Esophagus squamous epithelium (tissue), 5 donors: ENCODE data around the gene HIPK2. TPM values are rescaled to one million over a fixed set of nuclear protein-coding genes. Genes with fewer than 3 reads are reported as not detected.

Experiments
- DNase-seq: peaks from one replicate; lab custom pipeline; 2025; lab: John Stamatoyannopoulos, UW
- H3K27ac ChIP-seq, 4 donors: fragments of 200-600 bp; sonication (generic); one replicate each; pipeline ENCODE4 v1.5.1; 2016 to 2019; ENCODE audit warnings: mild to moderate bottlenecking in 1 of 4
- H3K27me3 ChIP-seq, 4 donors: fragments of 200-600 bp; sonication (generic); 1 replicate in 3 of 4; 2 replicates in 1 of 4; pipeline versions ENCODE4 v1.5.1 to v1.6.0; 2017 to 2021; ENCODE audit warnings: antibody characterized with exemption in 1 of 4
- H3K36me3 ChIP-seq, 3 donors: fragments of 200-600 bp; sonication (generic); one replicate each; pipeline ENCODE4 v1.5.1; 2016 to 2019
- H3K4me1 ChIP-seq, 3 donors: fragments of 200-600 bp; sonication (generic); one replicate each; pipeline ENCODE4 v1.5.1; 2017 to 2019
- H3K4me3 ChIP-seq, 4 donors: fragments of 200-600 bp; sonication (generic); 1 replicate in 3 of 4; 2 replicates in 1 of 4; pipeline ENCODE4 v1.5.1; 2016 to 2019; ENCODE audit warnings: mild to moderate bottlenecking in 2 of 4, moderate library complexity in 1 of 4
- H3K9me3 ChIP-seq, 3 donors: fragments of 200-600 bp; sonication (generic); one replicate each; pipeline ENCODE4 v1.5.1; 2016 to 2019
- CTCF ChIP-seq, 6 experiments: fragments of 450-650 bp in 4 of 6; fragments of 200-600 bp in 2 of 6; sonication (generic) in 2 of 6; IDR thresholded peaks; one replicate each; pipeline ENCODE4 v1.5.1; 2016 to 2019; ENCODE audit warnings: antibody characterized with exemption in 6 of 6, mild to moderate bottlenecking in 4 of 6, moderate library complexity in 4 of 6
- POLR2A ChIP-seq, 4 donors: fragments of 450-650 bp; IDR thresholded peaks; one replicate each; pipeline ENCODE4 v1.6.1; 2017; ENCODE audit warnings: antibody characterized with exemption in 4 of 4, mild to moderate bottlenecking in 4 of 4, moderate library complexity in 3 of 4
- WGBS, 2 donors: methylation state at CpG; one replicate each; pipeline ENCODE4 v1.1.5; 2018; 5-methylcytosine and 5-hydroxymethylcytosine counted together
- intact Hi-C: fragments of 100-400 bp; cut with DNase I; formaldehyde crosslinking; loops from one replicate; pipeline ENCODE4 v1.15.0; 2022
- total RNA-seq, 4 donors: library from RNA; depleted of rRNA; stranded (reverse); fragments of >200 nt; gene quantifications; one replicate each; pipeline ENCODE4 v1.1.0, GENCODE V29; 2016
- donor health status: DM: yes; HTN: yes; CAD: no.

Gene HIPK2
- total RNA-seq, 4 donors from 2014 or later = 17.8 to 37.9 (median 29.3) TPM

DNA sequence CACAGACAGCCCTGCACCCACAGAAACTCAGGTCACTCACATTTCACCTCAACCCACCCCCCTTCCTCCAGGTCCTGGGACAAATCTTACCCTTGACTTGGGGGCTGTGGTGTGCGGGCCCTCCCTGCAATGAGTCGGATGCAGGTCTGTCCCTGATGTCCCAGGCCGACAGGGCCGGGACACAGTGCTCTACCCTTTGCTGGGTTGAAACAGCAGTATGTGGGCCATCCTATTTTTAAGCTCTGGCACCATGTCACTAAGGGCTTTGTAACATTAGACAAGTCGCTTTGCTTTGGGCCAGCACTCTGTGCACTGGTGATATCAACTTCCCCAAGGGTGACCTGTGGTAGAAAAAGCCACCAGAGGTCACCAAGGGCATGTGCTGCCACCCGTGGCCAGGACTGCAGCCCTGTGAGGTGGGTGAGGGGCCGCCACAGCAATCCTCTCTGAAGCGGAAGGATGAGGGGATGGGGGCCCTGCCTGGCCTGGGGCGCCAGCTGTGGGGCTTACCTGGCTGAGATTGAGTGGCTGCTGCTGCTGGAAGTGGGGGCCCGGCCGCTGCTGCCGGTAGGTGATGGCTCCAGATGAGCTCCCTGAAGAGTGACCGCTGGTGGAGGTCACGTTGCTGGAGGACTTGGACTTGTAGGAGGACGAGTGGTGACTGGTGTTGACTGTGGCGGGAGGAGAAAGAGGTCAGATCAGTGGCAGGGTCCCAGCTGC is 203.0 kb downstream of the HIPK2 start:
- no peak for TF ChIP-seq POLR2A (IDR thresholded peaks at IDR 0.05)
- TF ChIP-seq CTCF (IDR thresholded peaks at IDR 0.05) = no peak
- whole genome bisulfite sequencing, 2 donors = 92 to 95% methylated on average over 3 to 11 of the region's 16 CpGs

GRCh38 chr7:139573871-139574270 is 203.9 kb downstream of the HIPK2 start:
- 89 to 96% methylated on average over 6 to 9 of the region's 9 CpGs for WGBS, 2 donors
- no peaks in the 10 kb centered on the region for H3K27me3 ChIP-seq
- intact Hi-C loops = no loop called here
- peaks cover 17 to 100% (median 25%) of the 10 kb centered on the region in 3 donors for H3K36me3 ChIP-seq
- H3K9me3 ChIP-seq = no peaks in the 10 kb centered on the region
- H3K4me3 ChIP-seq = no peak overlapping the region
- H3K4me1 ChIP-seq = no peaks in the 10 kb centered on the region
- DNase-seq = no peak
- no peak for TF ChIP-seq POLR2A (IDR thresholded peaks at IDR 0.05)
- TF ChIP-seq CTCF (IDR thresholded peaks at IDR 0.05) = no peak
- no peak overlapping the region for H3K27ac ChIP-seq

More for the DNA sequence above, 203.0 kb downstream of the HIPK2 start:
- Histone ChIP-seq H3K9me3 (no peaks in the 10 kb centered on the region), H3K4me1 (no peaks in the 10 kb centered on the region), H3K4me3 (no peak overlapping the region), H3K27ac (no peak overlapping the region), H3K36me3 (peaks cover 17 to 100% (median 25%) of the 10 kb centered on the region in 3 donors), H3K27me3 (no peaks in the 10 kb centered on the region)
- DNase-seq = no peak
- intact Hi-C loops = no loop called here

DNA sequence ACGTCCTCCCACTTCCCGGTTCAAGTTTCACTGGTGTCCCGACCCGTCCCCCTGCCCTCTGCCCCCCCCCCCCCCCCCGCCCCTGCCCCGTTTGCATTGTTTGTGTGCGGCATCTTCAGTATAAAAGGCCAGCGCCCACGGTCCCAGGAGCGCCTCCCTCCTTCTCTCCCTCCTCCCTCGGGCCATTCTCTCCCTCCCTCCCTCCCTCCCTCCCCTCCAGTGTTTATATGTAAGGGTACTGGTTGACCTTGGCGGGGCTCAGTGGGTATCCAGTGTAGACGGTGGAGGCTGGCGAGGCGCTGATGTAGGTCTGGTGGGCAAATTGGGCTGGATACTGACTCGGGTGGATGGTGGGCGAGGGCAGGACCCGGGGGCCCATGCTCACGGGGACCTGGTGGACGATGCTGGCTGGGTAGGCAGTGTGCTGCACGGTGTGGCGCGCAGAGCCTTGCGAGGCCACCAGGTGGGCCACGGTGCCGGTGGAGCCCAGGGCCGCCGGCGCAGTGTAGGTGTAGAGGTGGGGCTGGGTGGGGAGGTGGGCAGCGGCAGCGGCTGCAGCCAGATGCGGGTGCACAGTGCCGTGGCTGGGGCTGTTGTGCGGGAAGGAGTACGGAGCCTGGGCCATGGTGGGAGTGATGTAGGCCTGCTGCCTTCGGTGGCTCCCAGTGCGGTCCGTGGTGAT is 205.0 kb downstream of the HIPK2 start:
- no peaks in the 10 kb centered on the region for H3K27me3 ChIP-seq
- no peak overlapping the region for H3K27ac ChIP-seq
- intact Hi-C loops = no loop called here
- H3K9me3 ChIP-seq = no peaks in the 10 kb centered on the region
- 93 to 94% methylated on average over 19 to 22 of the region's 38 CpGs for WGBS, 2 donors
- H3K36me3 ChIP-seq = peaks cover 17 to 100% (median 32%) of the 10 kb centered on the region in 3 donors
- TF ChIP-seq POLR2A (IDR thresholded peaks at IDR 0.05) = no peak
- TF ChIP-seq CTCF (IDR thresholded peaks at IDR 0.05) = no peak
- no peak for DNase-seq
- no peak overlapping the region for H3K4me3 ChIP-seq
- no peaks in the 10 kb centered on the region for H3K4me1 ChIP-seq

- Histone ChIP-seq H3K9me3 (no peaks in the 10 kb centered on the region), H3K27me3 (no peaks in the 10 kb centered on the region), H3K4me1 (no peaks in the 10 kb centered on the region), H3K27ac (no peak overlapping the region), H3K36me3 (peaks cover 17 to 100% (median 32%) of the 10 kb centered on the region in 3 donors), H3K4me3 (no peak overlapping the region)
- WGBS, 2 donors = 94 to 95% methylated on average over 15 of the region's 15 CpGs
- intact Hi-C loops = no loop called here
- no peak for DNase-seq
- TF ChIP-seq CTCF (IDR thresholded peaks at IDR 0.05) = no peak
- TF ChIP-seq POLR2A (IDR thresholded peaks at IDR 0.05) = no peak
Measured at GRCh38 chr7:139572071-139572470, 205.7 kb downstream of the HIPK2 start.

DNA sequence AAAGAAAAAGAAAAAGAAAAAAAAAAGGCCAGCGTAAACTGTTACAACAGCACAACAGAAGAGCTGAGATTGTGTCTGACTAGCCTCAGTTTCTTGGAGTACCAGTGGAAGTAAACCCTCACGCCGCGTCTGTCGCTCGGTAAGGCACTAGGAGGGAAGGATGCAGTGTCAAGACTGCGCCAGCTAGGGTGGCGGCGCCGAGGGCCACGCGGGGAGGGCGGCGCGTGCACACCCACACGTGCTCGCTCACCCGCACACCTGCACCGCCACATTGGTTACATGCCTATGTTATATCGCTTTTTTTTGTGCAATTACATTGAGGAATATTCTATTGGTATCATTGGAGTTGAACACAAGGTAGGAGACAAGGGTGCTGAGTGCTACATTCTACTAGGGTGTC is 206.1 kb downstream of the HIPK2 start:
- intact Hi-C loops = no loop called here
- Histone ChIP-seq H3K4me1 (no peaks in the 10 kb centered on the region), H3K27ac (no peak overlapping the region), H3K9me3 (no peaks in the 10 kb centered on the region), H3K4me3 (no peak overlapping the region), H3K27me3 (no peaks in the 10 kb centered on the region), H3K36me3 (peaks cover 17 to 100% (median 32%) of the 10 kb centered on the region in 3 donors)
- WGBS, 2 donors = 89 to 97% methylated on average over 20 of the region's 20 CpGs
- no peak for DNase-seq
- no peak for TF ChIP-seq CTCF (IDR thresholded peaks at IDR 0.05)
- no peak for TF ChIP-seq POLR2A (IDR thresholded peaks at IDR 0.05)
